Superior temporal gyrus (tissue), 1 donor: ENCODE data around the gene PIGR.
"Not testable (repeated sequence)": the region's sequence is repeated elsewhere in the genome, so short reads cannot be mapped to it uniquely, and the experiment has no call there.

Experiments
- DNase-seq: peaks from one replicate; pipeline ENCODE4 v3.0.0-alpha.2; 2016; ENCODE audit errors: extremely low spot score

Gene PIGR

GRCh38 chr1:206935491-206936067, 10.7 kb downstream of the PIGR start:
- DNase-seq = no peak

GRCh38 chr1:206933333-206933945, 12.8 kb downstream of the PIGR start:
- DNase-seq = no peak

- DNase-seq = no peak
Observed at GRCh38 chr1:206932177-206932576, 14.1 kb downstream of the PIGR start.

- no peak for DNase-seq
Observed at GRCh38 chr1:206931709-206932108, 14.6 kb downstream of the PIGR start.

- no peak for DNase-seq
Observed at GRCh38 chr1:206930210-206930798, 16.0 kb downstream of the PIGR start.

- no peak for DNase-seq
Observed at GRCh38 chr1:206929524-206929923, 16.7 kb downstream of the PIGR start.

- no peak for DNase-seq
Observed at GRCh38 chr1:206926286-206926685, 20.0 kb downstream of the PIGR start.

GRCh38 chr1:206925106-206925736, 21.0 kb downstream of the PIGR start:
- DNase-seq = no peak

- DNase-seq = no peak
Observed at GRCh38 chr1:206924592-206925105, 21.6 kb downstream of the PIGR start.

GRCh38 chr1:206923961-206924557, 22.2 kb downstream of the PIGR start:
- not testable (repeated sequence) for DNase-seq

GRCh38 chr1:206923009-206923960, 23.0 kb downstream of the PIGR start:
- no peak for DNase-seq

GRCh38 chr1:206922524-206922923, 23.7 kb downstream of the PIGR start:
- DNase-seq = no peak

GRCh38 chr1:206921772-206922265, 24.4 kb downstream of the PIGR start, which contains the start of gene FCMR:
TSS of gene FCMR (minus strand) at chr1:206921941. CDS start at chr1:206921854, 87 bp downstream.
- DNase-seq = peak; percentile 33

- no peak for DNase-seq
Observed at GRCh38 chr1:206918076-206918475, 28.2 kb downstream of the PIGR start.

- DNase-seq = no peak
Observed at GRCh38 chr1:206916000-206916709, 30.1 kb downstream of the PIGR start.

GRCh38 chr1:206915030-206915735, 31.1 kb downstream of the PIGR start:
- no peak for DNase-seq

- DNase-seq = no peak
Observed at GRCh38 chr1:206913766-206914537, 32.3 kb downstream of the PIGR start.

- peak; percentile 95 for DNase-seq
Observed at GRCh38 chr1:206912445-206913095, 33.7 kb downstream of the PIGR start.
